B cell (primary cell): ENCODE measurements around the gene PARVB. TPM values are rescaled to one million over a fixed set of nuclear protein-coding genes. Genes with fewer than 3 reads are reported as not detected.

ENCODE experiments used
- ATAC-seq: fragments of 200-7000 bp; cut with Tn5 transposase; one replicate; pipeline ENCODE4 v1.10.0; 2021; ENCODE audit warnings: low read depth, mild to moderate bottlenecking, moderate number of reproducible peaks, moderate library complexity
- CTCF ChIA-PET: fragments of 350-600 bp; sonication (Branson Sonifier 250); formaldehyde crosslinking; loops from one replicate; lab custom pipeline; 2021; ENCODE audit warnings: antibody characterized with exemption, inconsistent platforms; lab: Charles Lee
- POLR2A ChIA-PET: fragments of 350-600 bp; sonication (Branson Sonifier 250); formaldehyde crosslinking; loops from one replicate; lab custom pipeline; 2021; ENCODE audit warnings: antibody characterized with exemption; lab: Charles Lee
- DNase-seq: peaks from one replicate; pipeline ENCODE4 v3.0.0; 2013
- H2AFZ ChIP-seq: 2 replicates; pipeline ENCODE4 v1.6.1; 2012; ENCODE audit warnings: mild to moderate bottlenecking, low read depth, low read length; ENCODE audit not compliant: insufficient read depth, poor library complexity, severe bottlenecking
- H3K27ac ChIP-seq, 2 donors: 1 replicate in 1 of 2; 2 replicates in 1 of 2; pipeline ENCODE4 v1.5.1; 2012 to 2013; ENCODE audit warnings: low read length in 2 of 2, mild to moderate bottlenecking in 2 of 2, moderate library complexity in 1 of 2
- H3K27me3 ChIP-seq, 4 experiments: fragments of 200-600 bp in 1 of 4; sonication (generic) in 1 of 4; replicated peaks in 1 of 4; 1 replicate in 2 of 4; 2 replicates in 2 of 4; pipeline versions ENCODE4 v1.6.1 to v1.7.0; 2013 to 2016; ENCODE audit warnings: low read length in 3 of 4, mild to moderate bottlenecking in 2 of 4, mixed read lengths in 1 of 4, moderate library complexity in 1 of 4; ENCODE audit not compliant: insufficient read depth in 4 of 4, control insufficient read depth in 3 of 4; ENCODE audit errors: control extremely low read depth in 1 of 4
- H3K36me3 ChIP-seq, 2 experiments: replicated peaks in 1 of 2; 1 replicate in 1 of 2; 2 replicates in 1 of 2; pipeline versions ENCODE4 v1.6.1 to v1.7.1; 2013; ENCODE audit warnings: low read length in 1 of 2; ENCODE audit not compliant: insufficient read depth in 2 of 2, control insufficient read depth in 1 of 2; ENCODE audit errors: control extremely low read depth in 1 of 2, extremely low read depth in 1 of 2
- H3K4me1 ChIP-seq, 2 donors: fragments of 200-600 bp in 1 of 2; sonication (generic) in 1 of 2; 1 replicate in 1 of 2; 2 replicates in 1 of 2; pipeline versions ENCODE4 v1.5.1 to v1.6.1; 2013 to 2017; ENCODE audit warnings: low read length in 2 of 2; ENCODE audit not compliant: control insufficient read depth in 2 of 2, insufficient read depth in 2 of 2
- H3K4me2 ChIP-seq: replicated peaks from 2 replicates; pipeline ENCODE3; 2012; ENCODE audit warnings: mild to moderate bottlenecking, low read depth, low read length; ENCODE audit not compliant: poor library complexity, severe bottlenecking
- H3K4me3 ChIP-seq, 5 experiments: fragments of 200-600 bp in 1 of 5; sonication (generic) in 1 of 5; 1 replicate in 3 of 5; 2 replicates in 2 of 5; pipeline versions ENCODE4 v1.5.1 to v1.7.0; 2011 to 2016; ENCODE audit warnings: low read length in 4 of 5, mild to moderate bottlenecking in 4 of 5, low read depth in 2 of 5, control low read depth in 1 of 5, moderate library complexity in 1 of 5; ENCODE audit not compliant: insufficient read depth in 1 of 5; ENCODE audit errors: control extremely low read depth in 1 of 5, extremely low read depth in 1 of 5
- H3K79me2 ChIP-seq: fragments of 200-600 bp; sonication (generic); one replicate; pipeline ENCODE4 v1.6.0; 2016; ENCODE audit warnings: low read length; ENCODE audit not compliant: control insufficient read depth, insufficient read depth
- H3K9ac ChIP-seq: fragments of 200-600 bp; sonication (generic); 2 replicates; pipeline ENCODE4 v1.6.1; 2017; ENCODE audit warnings: mild to moderate bottlenecking, low read length, moderate library complexity
- H3K9me3 ChIP-seq, 3 donors: one replicate each; pipeline versions ENCODE4 v1.6.1 to v1.7.1; 2013; ENCODE audit warnings: low read length in 2 of 3; ENCODE audit not compliant: control insufficient read depth in 2 of 3, insufficient read depth in 1 of 3; ENCODE audit errors: control extremely low read depth in 1 of 3
- H4K20me1 ChIP-seq: 2 replicates; pipeline ENCODE4 v1.6.0; 2012; ENCODE audit warnings: mild to moderate bottlenecking, low read length; ENCODE audit not compliant: insufficient read depth, control insufficient read depth, poor library complexity, severe bottlenecking
- H3K27ac Mint-ChIP-seq: one replicate; pipeline ENCODE4 v1.8.0; 2021; ENCODE audit warnings: mixed read lengths
- H3K27me3 Mint-ChIP-seq: one replicate; pipeline ENCODE4 v1.8.0; 2021; ENCODE audit warnings: mixed read lengths
- H3K4me1 Mint-ChIP-seq: one replicate; pipeline ENCODE4 v1.8.0; 2021; ENCODE audit warnings: mixed read lengths
- H3K4me3 Mint-ChIP-seq: one replicate; pipeline ENCODE4 v1.8.0; 2021; ENCODE audit warnings: mixed read lengths
- H3K9me3 Mint-ChIP-seq: one replicate; pipeline ENCODE4 v1.8.0; 2022; ENCODE audit warnings: mixed read lengths; ENCODE audit not compliant: insufficient read depth
- CTCF ChIP-seq: fragments of 200-600 bp; IDR thresholded peaks from one replicate; pipeline ENCODE4 v1.8.0; 2022; ENCODE audit warnings: antibody characterized with exemption, mild to moderate bottlenecking
- EZH2 ChIP-seq: IDR thresholded peaks from 2 replicates; pipeline ENCODE4 v1.6.1; 2012; ENCODE audit warnings: borderline replicate concordance, low read depth, mild to moderate bottlenecking, moderate library complexity, low read length; ENCODE audit not compliant: insufficient read depth, poor library complexity, severe bottlenecking
- WGBS: methylation state at CpG from one replicate; pipeline ENCODE4 v1.1.5; 2013; ENCODE audit warnings: missing lambda C conversion rate; ENCODE audit not compliant: insufficient coverage; 5-methylcytosine and 5-hydroxymethylcytosine counted together
- intact Hi-C: fragments of 100-400 bp; cut with micrococcal nuclease; formaldehyde crosslinking; loops from one replicate; pipeline ENCODE4 v1.10.0; 2022
- polyA plus RNA-seq: library from polyadenylated mRNA; depleted of rRNA; stranded (reverse); fragments of >200 nt; gene quantifications from 2 replicates; pipeline ENCODE4 v1.2.3, GENCODE V29; 2012
- total RNA-seq, 2 donors: library from RNA; stranded (reverse); fragments of 120-200 nt in 1 of 2; gene quantifications; 1 replicate in 1 of 2; 2 replicates in 1 of 2; pipeline versions ENCODE4 v1.2.3 to v1.2.4, GENCODE V29; 2013 to 2022

PARVB gene
- total and polyA plus RNA-seq, 2 donors (not counting 1 experiment from before 2014, with no cell fraction given), result 48.0 to 49.4 TPM

- POLR2A ChIA-PET, result no interaction called here
- Mint-ChIP-seq H3K4me3 (no peak overlapping the region), H3K4me1 (peaks cover 23% of the 10 kb centered on the region), H3K27me3 (no peaks in the 10 kb centered on the region), H3K9me3 (no peaks in the 10 kb centered on the region), H3K27ac (no peak overlapping the region)
- 97% methylated on average over 5 of the region's 9 CpGs for WGBS
- CTCF ChIA-PET, result interaction anchor here (2.0 kb wide), 1 partner anchor 25 kb away, joined by 6 read pairs; no protein-coding TSS in a partner anchor
- H3K9ac ChIP-seq, result no peak overlapping the region
- intact Hi-C loops, result no loop called here
- no peak overlapping the region for H2AFZ ChIP-seq
- H3K79me2 ChIP-seq, result no peaks in the 10 kb centered on the region
- H3K4me1 ChIP-seq, result peaks cover 10 to 13% of the 10 kb centered on the region in 2 donors
- H4K20me1 ChIP-seq, result no peaks in the 10 kb centered on the region
- no peaks in the 10 kb centered on the region for H3K9me3 ChIP-seq
- DNase-seq (no peak), ATAC-seq (no peak)
- H3K36me3 ChIP-seq, result no peaks in the 10 kb centered on the region
- no peaks in the 10 kb centered on the region for H3K27me3 ChIP-seq
- H3K27ac ChIP-seq, result no peak overlapping the region
- TF ChIP-seq CTCF (no peak), EZH2 (no peak)
- H3K4me2 ChIP-seq, result no peak overlapping the region
- no peak overlapping the region for H3K4me3 ChIP-seq
These were observed 5.5 kb upstream of the PARVB start for GRCh38 chr22:44018594-44018993.

- no peak overlapping the region for H3K4me2 ChIP-seq
- 94% methylated on average over 7 of the region's 10 CpGs for WGBS
- TF ChIP-seq CTCF (no peak), EZH2 (no peak)
- intact Hi-C loops, result no loop called here
- H3K36me3 ChIP-seq, result no peaks in the 10 kb centered on the region
- H3K79me2 ChIP-seq, result no peaks in the 10 kb centered on the region
- H2AFZ ChIP-seq, result no peak overlapping the region
- no peak overlapping the region for H3K27ac Mint-ChIP-seq
- DNase-seq, result no peak
- POLR2A ChIA-PET, result no interaction called here
- H3K27me3 Mint-ChIP-seq, result no peaks in the 10 kb centered on the region
- H3K27ac ChIP-seq, result no peak overlapping the region
- no peak overlapping the region for H3K4me3 Mint-ChIP-seq
- CTCF ChIA-PET, result interaction anchor here (1.9 kb wide), 1 partner anchor 26 kb away, joined by 10 read pairs; no protein-coding TSS in a partner anchor
- H3K9me3 ChIP-seq, result no peaks in the 10 kb centered on the region
- H3K9ac ChIP-seq, result no peak overlapping the region
- no peaks in the 10 kb centered on the region for H4K20me1 ChIP-seq
- H3K9me3 Mint-ChIP-seq, result no peaks in the 10 kb centered on the region
- ATAC-seq, result no peak
- H3K4me1 ChIP-seq, result peaks cover 12 to 16% of the 10 kb centered on the region in 2 donors
- H3K27me3 ChIP-seq, result no peaks in the 10 kb centered on the region
- H3K4me1 Mint-ChIP-seq, result peaks cover 26% of the 10 kb centered on the region
- H3K4me3 ChIP-seq, result no peak overlapping the region
These were observed 4.7 kb upstream of the PARVB start for GRCh38 chr22:44019416-44019815.
